NCI-H187 treated with DMSO at 0.1 percent for 48 hours (cell line): Measurements from ENCODE around the gene DLG4.
"Not testable (repeated sequence)": the region's sequence is repeated elsewhere in the genome, so short reads cannot be mapped to it uniquely, and the experiment has no call there.

ENCODE experiments used
- DNase-seq: peaks from one replicate; lab custom pipeline; 2025; lab: John Stamatoyannopoulos, UW

Gene DLG4

DNA sequence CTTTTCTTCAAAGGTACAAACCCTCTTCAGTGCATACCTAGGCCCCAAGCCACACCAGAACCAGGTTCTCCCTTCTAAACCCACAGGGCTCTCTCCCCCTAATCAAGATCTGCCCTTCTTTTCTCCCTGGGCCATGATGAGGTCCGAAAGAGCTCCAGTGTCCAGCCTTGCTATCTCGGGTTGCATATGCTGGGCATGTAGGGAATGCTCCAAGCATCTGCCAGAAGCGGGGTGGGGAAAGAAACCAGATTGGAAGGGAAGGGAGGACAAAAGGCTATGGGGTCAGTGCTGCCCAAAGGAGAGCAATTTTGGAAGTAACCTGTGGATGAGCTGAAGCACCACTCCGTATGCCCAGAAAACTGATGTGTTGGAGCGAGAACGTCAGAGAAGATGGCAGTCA is 29.6 kb upstream of the DLG4 start:
- DNase-seq: no peak

DNA sequence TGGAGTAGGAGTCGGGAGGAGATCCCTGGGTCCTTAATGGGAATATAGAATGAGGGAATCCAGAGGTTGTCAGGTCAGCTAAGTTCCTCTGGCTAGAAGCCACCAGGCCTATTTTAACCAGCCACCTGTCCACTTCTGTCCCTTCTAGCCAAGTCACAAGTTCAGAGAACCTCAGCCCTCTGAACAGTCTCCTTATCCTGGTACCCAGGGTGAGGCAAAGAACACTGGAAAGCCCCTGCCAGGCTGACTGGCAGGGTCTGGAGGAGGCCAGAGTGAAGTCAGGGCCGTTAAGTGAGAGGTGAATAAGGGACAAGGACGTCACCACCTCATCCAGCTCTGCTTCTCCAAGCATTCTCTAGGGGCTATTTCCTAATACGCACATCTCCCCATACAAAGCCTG is 29.2 kb upstream of the DLG4 start:
- no peak for DNase-seq

DNA sequence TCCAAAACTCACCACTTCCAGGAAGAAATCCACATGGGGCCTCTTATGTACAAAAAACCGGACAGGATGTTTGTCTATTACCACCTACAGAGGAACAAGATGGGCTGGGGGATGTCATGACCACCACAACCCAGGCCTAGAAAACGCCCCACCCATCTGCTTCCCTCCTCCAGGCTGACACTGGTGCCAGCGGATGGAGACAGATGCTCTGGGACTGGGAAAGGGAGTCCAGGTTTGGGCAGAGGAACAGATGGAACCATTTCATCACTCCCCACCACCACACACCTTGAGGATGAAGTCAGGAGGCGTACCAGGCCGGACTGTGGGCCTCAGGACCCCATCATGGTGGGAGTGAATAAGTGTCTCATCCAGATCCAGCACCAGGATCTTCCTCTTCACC is 27.1 kb upstream of the DLG4 start:
- DNase-seq: no peak

DNA sequence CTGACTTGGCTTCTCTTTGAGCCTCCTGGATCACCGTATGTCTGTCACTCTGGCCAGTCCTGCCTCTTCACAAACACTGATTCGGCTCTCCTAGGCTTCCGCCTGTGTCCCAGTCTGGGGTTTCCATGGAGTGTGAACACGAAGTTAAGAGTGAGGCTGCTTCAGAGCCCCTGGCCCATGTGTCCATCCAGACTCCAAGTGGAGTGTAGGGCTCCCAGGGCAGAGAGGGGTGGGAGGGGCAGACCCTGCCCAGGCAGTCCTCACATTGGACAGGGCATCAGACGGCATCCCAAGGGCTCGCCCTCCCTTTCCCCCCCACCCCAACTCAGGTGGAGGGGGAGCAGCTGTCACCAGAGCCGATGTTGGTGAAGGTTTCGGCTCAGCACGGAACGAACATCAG is 24.2 kb upstream of the DLG4 start:
- DNase-seq: not testable (repeated sequence)

DNA sequence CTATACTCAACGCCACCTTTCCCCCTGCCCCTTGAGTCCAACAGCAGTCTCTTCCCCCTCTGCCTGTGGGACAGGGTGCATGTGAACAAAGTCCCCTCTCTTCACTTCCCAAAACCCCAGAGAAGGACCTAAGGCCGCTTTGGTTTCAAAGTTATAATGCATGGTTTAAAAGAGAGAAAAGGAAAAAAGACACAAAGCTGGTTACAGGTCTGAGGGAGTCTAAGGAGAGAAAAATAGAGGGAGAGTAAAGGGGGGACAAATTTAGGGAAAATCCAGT is 23.8 kb upstream of the DLG4 start:
- DNase-seq: no peak

DNA sequence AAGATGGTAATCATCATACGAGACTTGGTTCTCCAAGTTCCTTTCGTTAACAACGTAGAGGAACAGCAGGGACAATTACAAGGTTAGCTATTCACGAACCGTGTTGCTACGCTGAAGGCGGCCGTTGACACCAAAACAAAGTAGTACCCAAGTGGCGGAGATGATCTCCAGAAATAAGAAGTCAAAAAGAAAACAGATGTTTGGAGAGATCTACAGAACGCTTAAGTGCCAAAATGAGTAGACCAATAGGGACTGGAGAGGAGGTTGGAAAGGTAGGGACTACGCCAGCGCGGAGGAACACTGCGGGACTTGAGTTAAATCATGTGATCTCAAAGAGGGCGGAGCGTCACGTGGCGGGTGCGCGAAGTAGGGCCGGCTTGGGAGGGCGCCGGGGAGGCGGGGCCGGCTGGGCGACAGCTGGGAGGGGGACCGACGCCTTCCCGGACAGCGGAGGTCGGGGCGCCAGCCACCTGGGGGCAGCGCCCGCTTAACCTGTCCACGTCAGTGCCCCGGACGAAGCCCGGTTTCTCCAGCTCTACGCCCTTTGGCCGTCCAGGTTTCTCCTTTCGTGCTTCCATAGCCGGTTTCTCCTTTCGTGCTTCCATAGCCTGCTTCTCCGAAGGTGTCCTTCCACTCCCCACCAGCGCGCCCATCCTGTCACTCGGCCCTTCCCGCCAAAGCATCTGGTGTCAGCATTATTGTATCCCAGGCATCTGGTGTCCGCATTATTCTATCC is 23.2 kb upstream of the DLG4 start:
- no peak for DNase-seq

DNA sequence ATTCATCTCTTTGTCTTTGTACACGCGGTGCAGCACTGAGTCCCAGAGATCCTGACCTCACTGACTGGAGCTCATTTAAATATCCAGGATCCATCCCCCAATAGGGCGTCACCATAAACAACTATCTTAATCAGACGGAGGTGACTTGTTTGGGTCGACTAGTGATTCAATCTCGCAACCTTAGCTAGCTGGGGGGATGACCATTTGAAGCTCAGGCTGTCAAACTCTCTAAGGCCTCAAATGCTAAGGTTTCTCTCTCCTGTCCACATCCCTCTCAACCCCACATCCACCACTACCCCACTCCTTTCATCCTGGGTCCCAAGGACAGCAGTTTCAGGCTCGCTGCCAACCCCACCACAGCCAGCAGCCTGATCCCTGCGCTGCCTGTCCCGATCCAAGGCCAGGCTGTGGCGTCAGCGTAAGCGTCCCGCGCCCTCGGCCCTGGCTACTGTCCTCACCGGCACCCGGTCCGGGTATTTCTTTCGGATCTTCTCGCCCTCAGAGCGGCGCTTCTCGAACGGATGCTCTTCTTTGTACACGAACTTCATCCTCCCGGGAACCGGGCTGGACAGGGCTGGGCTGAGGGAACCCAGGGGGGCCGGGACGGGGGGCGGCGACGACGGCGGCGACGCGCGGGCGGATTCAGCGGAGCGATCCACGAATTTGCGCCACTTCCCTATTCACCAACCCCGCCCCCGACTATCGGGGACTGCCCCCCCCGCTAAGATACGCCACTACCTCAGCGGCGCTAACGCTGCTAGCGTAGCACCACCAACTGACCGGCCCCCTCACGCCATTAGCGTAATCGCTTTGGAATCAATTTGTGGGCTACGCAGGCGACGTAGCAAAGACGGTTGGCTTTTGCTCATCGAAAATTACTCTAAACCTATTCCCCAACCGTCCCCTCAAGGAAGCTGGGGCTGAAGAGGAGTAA is 22.4 kb upstream of the DLG4 start, which contains the start of gene GABARAP:
GABARAP (minus strand) TSS at position 667 of the 934 bp plus-strand sequence; CDS start at position 548, 119 bp downstream.
- no peak for DNase-seq

DNA sequence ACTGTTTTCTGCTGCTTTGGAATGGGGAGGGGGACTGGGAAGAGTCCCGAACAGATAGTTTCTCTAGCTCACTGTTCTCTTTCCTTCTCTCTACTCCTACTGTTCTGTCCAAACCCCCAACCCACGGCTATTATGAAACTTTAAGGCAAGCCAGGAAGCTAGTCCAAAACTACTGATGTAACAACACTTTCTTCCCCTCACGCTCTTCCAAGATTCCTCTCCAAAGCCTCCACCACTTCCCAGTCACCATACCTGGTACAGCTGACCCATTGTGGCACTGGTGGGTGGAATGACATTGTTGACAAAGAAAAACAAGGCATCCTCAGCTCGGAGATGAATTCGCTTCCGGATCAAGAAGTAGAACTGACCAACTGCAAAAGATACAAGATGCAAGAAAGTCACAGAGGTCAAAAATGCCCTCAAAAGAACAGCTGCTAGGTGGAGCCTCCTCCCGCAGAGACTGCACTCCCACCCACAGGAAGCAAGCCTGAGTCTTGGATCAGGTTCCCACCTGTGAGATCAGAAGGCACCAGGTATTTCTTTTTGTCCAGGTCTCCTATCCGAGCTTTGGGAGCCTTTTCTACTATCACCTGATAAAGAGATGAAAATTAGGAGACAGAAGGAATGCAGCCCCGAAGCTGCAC is 21.6 kb upstream of the DLG4 start:
- no peak for DNase-seq

DNA sequence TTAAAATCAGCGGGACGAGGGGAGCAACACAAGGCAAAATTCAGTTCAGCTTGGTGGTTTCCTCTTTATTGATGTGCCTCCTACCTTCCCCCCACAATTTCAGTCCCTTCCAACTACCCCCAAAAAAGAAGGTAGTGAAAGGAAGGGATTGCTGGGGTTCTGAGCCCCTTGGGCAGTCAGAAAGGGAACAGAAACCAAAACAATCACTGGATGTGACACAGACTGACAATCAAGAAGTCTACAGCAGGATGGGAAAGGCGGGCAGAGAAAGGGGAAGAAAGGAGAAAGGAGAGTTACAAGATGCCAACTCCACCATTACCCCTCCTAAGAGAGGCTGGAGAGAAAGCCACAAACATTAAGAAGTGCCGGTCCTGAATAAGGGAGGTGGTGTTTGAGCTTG is 20.7 kb upstream of the DLG4 start:
- DNase-seq: no peak

DNA sequence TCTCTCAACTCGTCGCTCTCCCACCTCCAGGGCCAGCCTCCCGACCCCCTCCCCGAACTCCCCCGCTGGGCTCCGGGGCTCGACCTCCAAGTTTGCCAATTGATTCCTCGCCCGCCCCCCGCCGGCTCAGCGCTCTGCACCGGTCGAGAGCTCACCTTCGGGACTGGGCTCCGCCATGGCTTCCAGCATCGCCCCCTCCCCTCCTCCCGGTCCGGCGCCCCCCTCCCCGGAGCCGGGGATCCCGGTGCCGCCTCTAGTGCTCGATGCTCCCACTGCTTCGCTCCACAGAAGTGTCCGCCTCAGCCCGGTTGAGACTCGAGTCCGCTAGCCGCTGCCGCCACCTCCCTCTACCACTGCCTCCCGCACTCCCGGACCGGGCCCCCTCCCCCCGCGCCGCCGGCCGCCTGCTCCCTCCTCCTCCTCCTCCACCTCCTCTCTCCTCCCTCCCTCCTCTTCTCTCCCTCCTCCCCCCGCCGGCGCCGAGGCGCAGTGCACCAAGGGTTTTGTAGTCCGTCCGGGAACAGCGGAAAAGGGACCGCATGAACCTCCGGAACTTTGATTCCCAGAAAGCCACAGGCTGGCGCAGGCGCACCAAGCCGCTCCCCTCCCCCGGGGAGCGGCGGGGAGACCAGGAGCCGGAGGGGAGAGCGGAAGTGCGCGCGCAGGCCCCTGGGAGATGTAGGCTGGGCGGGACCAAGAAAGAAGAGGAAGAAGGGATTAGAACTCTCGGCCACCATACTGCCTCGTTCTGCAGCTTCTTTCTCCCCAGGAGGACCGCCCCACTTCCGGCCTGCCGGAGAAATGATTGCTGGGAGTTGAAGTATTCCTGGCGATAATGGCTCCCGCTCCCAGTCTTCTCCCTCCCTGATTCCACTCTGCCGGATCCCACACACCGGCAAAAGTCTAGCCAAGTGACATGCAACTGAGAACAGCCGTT is 19.7 kb upstream of the DLG4 start, which contains the start of gene PHF23:
PHF23 (minus strand) TSS at position 367 of the 937 bp plus-strand sequence; CDS start at position 189, 178 bp downstream.
- peak; percentile 93 for DNase-seq

DNA sequence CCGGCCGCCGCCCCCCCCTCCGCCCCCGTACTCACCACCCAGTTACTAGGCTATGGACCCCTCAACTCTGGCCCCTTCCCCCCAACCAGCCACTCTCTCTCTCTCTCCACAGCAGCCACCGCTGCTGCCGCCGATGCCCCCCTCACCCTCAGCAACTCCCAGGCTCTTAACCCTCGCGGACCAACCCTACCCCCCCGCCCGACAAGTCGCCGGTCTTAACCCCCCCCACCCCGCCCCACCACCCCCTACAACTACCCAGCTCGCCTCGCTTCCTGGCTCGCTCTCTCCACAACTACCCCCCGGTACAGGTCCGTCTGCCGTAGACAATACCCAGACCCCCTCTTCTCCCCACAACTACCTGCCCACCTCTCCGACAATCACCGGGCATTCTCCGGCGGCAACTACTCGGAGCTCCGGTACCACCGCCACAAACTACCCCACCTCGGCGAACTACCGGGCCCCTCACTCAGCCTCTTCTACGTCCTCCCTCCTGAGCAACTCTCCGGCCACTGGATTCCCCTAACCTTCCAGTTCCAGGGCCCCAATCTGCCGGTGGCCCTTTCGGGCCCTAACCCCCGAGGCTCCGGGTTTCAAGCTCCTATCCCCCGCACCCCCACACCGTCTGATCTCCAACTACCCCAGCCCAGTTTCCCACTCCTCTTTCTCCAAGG is 18.9 kb upstream of the DLG4 start:
- no peak for DNase-seq

DNA sequence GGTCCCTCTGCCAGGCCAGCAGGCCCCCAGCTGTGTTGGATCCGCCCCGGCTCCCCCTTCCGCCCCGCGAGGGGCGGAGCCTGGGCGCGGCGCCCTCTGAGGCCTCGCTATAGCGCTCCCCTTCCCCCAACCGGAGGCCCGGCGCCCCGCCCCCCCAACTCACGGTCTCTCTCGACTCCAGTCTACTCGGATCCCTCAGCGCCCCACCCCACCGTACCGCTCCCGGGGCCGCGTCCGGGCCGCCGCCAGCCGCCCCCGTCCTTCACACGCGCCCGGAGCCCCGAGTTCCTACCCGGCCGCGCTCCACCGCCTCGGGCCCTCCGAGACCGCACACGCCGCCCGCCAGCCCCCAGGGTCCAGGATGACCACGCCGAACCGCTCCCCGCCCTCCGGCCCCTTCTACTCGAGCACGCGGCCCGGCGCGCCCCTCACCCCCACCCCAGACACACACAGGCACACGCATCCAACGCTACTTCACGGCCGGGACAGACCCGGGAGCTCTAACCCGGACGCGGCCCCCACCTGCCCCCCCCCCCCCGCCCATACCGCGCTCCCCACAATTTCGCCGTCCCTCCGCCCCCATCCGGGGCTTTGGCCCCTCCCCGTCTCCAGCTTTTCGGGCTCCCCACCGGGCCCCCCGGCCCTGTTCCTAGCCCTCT is 18.3 kb upstream of the DLG4 start:
- DNase-seq: no peak

DNA sequence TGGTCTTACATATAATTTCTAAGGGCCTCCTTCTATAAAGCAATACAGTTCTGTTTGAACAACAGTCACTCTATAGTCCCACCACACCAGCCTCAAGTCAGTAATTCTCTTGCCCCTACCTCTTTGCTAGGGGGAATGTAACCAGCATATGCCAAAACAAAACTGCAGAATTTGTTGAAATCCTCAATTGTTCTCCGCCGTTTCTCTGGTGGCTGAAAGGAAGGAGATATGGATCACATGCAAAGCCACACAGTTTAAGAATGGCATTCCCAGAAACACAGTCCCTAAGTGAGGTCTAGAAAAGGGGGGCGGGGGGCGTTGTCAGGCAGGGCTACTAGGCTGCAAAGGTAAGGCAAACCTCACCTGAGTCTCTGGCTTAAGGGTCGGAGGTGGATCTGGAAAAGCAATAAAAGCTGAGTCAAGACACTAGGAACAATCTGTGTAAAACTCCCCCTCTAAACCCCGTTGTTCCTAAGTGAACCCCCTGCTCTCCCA is 17.7 kb upstream of the DLG4 start:
- DNase-seq: no peak

DNA sequence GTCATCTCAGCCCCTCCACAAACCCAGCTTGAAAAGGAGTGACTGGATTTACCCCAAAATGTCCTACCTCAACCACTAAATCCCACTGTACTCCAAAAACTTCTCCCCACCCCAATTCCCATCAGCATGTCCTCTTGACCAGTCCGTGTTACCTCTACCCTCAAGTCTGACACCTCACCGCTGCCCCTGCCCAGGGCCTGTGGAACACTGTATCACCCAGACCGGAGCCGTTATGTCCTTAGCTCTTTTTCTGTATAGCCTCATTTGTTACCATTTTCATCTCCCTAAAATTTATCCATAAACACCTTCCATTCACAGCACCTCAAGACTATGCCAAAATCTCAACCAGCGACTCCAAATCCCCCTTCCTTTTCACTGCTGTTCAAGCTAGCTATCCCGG is 17.2 kb upstream of the DLG4 start:
- DNase-seq: no peak

DNA sequence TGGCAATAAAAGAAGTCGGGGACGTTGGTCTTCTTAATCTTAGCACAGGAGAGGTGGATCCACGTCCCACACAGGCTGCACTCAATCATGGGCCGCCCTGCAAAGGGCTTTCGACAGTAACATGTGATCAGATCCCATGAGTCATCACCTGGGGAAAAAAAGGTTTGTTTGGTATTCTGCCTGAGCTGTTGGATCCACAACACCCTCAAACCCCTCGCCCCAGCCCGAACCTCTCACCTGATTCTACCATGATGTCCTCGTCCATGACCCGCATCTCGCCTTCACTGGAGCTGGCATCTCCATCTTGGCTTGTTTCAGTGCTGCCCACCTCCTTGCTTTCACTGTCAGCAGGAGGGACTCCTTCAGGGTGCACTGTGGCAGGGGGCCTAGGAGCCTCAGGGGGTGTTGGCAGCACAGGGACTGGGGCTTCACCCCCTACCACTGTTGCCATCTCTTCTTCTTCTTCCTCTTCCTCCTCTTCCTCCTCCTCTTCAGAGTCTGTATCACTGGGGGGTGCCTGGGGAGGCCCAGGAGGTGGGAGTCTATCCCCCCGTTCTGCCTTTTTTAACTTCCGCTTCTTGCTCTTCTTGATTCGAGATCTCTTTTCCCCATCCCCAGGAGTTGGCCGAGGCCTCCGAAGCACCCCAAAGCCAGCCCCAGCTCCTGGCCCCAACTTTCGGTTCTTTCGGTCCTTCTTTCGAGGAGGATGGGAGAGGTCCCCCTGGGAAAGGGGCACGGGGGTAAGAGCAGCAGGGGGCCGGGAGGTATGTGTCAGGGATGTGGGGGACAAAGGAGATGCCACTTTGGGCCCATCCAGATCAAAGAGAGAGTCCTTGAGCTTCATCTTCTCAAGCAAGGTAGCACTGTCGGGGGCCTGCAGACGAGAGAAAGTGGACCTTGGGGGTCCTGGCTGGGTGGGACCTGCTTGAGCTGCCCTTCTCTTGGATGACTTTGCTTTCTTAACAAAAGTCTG is 16.3 kb upstream of the DLG4 start:
- no peak for DNase-seq

DNA sequence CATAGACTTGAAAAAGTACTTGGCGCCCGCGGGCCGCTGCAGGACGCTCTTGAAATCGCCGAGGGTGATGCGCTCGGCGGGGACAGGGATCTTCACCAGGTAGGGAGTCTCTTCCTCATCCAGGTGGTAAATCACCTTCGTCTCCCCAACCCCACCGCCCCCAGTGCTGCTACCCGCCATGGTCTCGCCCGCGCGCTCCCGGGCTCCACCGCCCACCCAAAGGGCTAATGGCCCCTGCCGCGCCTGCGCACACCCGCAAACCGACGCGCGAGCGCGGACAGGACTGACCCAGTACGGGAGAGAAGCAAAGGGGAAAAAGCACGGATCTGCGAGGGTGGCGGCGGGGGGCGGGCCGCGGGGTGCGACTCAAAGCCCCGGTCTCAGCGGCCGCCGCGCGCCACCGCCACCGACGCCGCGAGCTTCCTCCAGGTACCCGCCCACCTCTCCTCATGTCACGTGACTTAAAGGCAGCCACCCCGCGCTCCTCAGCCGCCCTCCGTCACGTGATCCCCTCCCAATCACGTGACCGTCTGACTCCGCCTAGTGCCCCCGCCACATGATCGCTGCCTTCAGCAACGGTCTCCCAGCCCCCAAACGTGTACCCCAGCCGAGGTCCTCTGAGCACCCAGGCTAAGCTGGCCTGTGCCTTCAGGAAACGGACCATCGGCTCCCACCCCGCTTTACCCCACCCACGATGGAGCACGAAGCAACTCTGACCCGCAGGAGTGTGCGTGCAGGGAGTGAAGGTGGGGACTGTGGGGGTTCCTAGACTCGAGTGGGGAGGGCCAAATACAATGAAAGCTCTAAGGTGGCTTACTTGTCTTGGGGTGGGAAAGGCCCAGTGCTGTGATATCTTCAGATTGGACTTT is 14.7 kb upstream of the DLG4 start, which contains the start of gene DVL2:
DVL2 (minus strand) TSS at position 435 of the 869 bp plus-strand sequence; CDS start at position 180, 255 bp downstream.
- DNase-seq: peak; percentile 62

DNA sequence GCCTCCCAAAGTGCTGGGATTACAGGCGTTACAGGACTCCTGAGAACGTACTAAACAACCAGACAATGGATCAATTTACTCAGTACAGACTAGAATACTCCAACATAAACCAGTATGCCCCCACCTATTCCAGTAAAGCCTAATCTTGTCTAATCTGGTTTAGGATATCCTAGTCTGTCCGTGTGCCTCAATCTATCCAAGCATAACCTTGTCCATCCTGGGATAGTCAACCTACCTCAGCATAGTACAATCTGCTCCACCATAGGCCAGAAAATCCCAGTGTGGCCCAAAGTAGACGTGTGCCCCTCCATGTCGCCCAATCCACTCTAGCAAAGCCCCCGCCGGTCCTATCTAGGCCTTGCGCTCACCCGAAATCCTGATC is 14.1 kb upstream of the DLG4 start:
- no peak for DNase-seq

DNA sequence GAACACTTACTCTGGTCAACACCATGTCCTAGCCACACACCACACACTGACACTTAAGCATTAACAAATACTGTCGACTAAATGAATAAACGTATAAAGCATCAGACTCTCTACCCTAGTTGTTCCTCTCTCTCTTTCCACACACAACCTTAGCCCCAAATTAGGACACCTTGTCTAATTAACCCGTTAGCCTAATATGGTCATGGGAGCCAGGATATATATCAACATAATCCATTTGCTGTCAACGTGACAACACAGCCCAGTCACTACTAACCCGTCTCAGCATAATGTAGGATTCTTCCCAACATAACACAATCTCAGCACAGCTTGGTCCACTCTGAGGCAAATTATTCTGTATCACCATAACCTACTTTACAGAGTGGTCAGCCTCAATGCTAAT is 12.5 kb upstream of the DLG4 start:
- DNase-seq: no peak
